Measurements from ENCODE around the gene MSH2. TPM values are rescaled to one million over a fixed set of nuclear protein-coding genes. Genes with fewer than 3 reads are reported as not detected.
"Not testable (repeated sequence)": the region's sequence is repeated elsewhere in the genome, so short reads cannot be mapped to it uniquely, and the experiment has no call there.

The MSH2 gene
- polyA plus RNA-seq, 4 donors = 4.0 to 30.2 (median 10.3) TPM

GRCh38 chr2:47438106-47438505 lies 35.1 kb downstream of the MSH2 start:
- Histone ChIP-seq H3K9me3 (ENCODE audit: control insufficient read depth in 2 of 2, insufficient read depth in 1 of 2, low read depth in 1 of 2, low read length in 1 of 2) (no peaks in the 10 kb centered on the region), H3K4me3 (ENCODE audit: low read depth in 1 of 3, low read length in 3 of 3) (no peak overlapping the region), H3K4me1 (ENCODE audit: control insufficient read depth in 3 of 3, insufficient read depth in 2 of 3, low read depth in 1 of 3, low read length in 2 of 3) (no peaks in the 10 kb centered on the region), H3K36me3 (ENCODE audit: control insufficient read depth in 3 of 3, insufficient read depth in 2 of 3, low read depth in 1 of 3, low read length in 3 of 3) (peaks cover 0 to 13% (median 1%) of the 10 kb centered on the region in 3 donors), H3K27me3 (ENCODE audit: control insufficient read depth in 3 of 3, insufficient read depth in 3 of 3, low read length in 3 of 3) (no peaks in the 10 kb centered on the region), H3K27ac (ENCODE audit: low read depth in 1 of 3, low read length in 2 of 3) (no peak overlapping the region)
- WGBS, 3 donors = 76 to 88% (median 81%) methylated on average over 3 of the region's 3 CpGs
- DNase-seq (no peak), FAIRE-seq (no peak)

GRCh38 chr2:47438783-47439182 lies 35.8 kb downstream of the MSH2 start:
- DNase-seq (no peak), FAIRE-seq (no peak)
- H3K27me3 ChIP-seq (ENCODE audit: control insufficient read depth in 3 of 3, insufficient read depth in 3 of 3, low read length in 3 of 3) = no peaks in the 10 kb centered on the region
- H3K4me1 ChIP-seq (ENCODE audit: control insufficient read depth in 3 of 3, insufficient read depth in 2 of 3, low read depth in 1 of 3, low read length in 2 of 3) = no peaks in the 10 kb centered on the region
- H3K27ac ChIP-seq (ENCODE audit: low read depth in 1 of 3, low read length in 2 of 3) = no peak overlapping the region
- H3K4me3 ChIP-seq (ENCODE audit: low read depth in 1 of 3, low read length in 3 of 3) = no peak overlapping the region
- 98 to 100% (median 98%) methylated on average over 2 of the region's 2 CpGs for WGBS, 3 donors
- no peaks in the 10 kb centered on the region for H3K9me3 ChIP-seq (ENCODE audit: control insufficient read depth in 2 of 2, insufficient read depth in 1 of 2, low read depth in 1 of 2, low read length in 1 of 2)
- peaks cover 0 to 13% (median 1%) of the 10 kb centered on the region in 3 donors for H3K36me3 ChIP-seq (ENCODE audit: control insufficient read depth in 3 of 3, insufficient read depth in 2 of 3, low read depth in 1 of 3, low read length in 3 of 3)

GRCh38 chr2:47451790-47452189 lies 48.8 kb downstream of the MSH2 start:
- Histone ChIP-seq H3K9me3 (ENCODE audit: control insufficient read depth in 2 of 2, insufficient read depth in 1 of 2, low read depth in 1 of 2, low read length in 1 of 2) (no peaks in the 10 kb centered on the region), H3K27me3 (ENCODE audit: control insufficient read depth in 3 of 3, insufficient read depth in 3 of 3, low read length in 3 of 3) (no peaks in the 10 kb centered on the region), H3K27ac (ENCODE audit: low read depth in 1 of 3, low read length in 2 of 3) (no peak overlapping the region), H3K4me3 (ENCODE audit: low read depth in 1 of 3, low read length in 3 of 3) (no peak overlapping the region), H3K4me1 (ENCODE audit: control insufficient read depth in 3 of 3, insufficient read depth in 2 of 3, low read depth in 1 of 3, low read length in 2 of 3) (no peaks in the 10 kb centered on the region), H3K36me3 (ENCODE audit: control insufficient read depth in 3 of 3, insufficient read depth in 2 of 3, low read depth in 1 of 3, low read length in 3 of 3) (peaks cover 0 to 15% (median 0%) of the 10 kb centered on the region in 3 donors)
- FAIRE-seq (no peak), DNase-seq (no peak)

GRCh38 chr2:47452761-47453160 lies 49.8 kb downstream of the MSH2 start:
- no peak overlapping the region for H3K27ac ChIP-seq (ENCODE audit: low read depth in 1 of 3, low read length in 2 of 3)
- no peaks in the 10 kb centered on the region for H3K4me1 ChIP-seq (ENCODE audit: control insufficient read depth in 3 of 3, insufficient read depth in 2 of 3, low read depth in 1 of 3, low read length in 2 of 3)
- WGBS, 3 donors = 92 to 98% (median 95%) methylated on average over 2 of the region's 2 CpGs
- no peaks in the 10 kb centered on the region for H3K27me3 ChIP-seq (ENCODE audit: control insufficient read depth in 3 of 3, insufficient read depth in 3 of 3, low read length in 3 of 3)
- peaks cover 0 to 15% (median 0%) of the 10 kb centered on the region in 3 donors for H3K36me3 ChIP-seq (ENCODE audit: control insufficient read depth in 3 of 3, insufficient read depth in 2 of 3, low read depth in 1 of 3, low read length in 3 of 3)
- no peak for DNase-seq
- H3K9me3 ChIP-seq (ENCODE audit: control insufficient read depth in 2 of 2, insufficient read depth in 1 of 2, low read depth in 1 of 2, low read length in 1 of 2) = no peaks in the 10 kb centered on the region
- H3K4me3 ChIP-seq (ENCODE audit: low read depth in 1 of 3, low read length in 3 of 3) = no peak overlapping the region
- no peak for FAIRE-seq

- not testable (repeated sequence) for DNase-seq; H3K4me1 ChIP-seq (ENCODE audit: control insufficient read depth in 3 of 3, insufficient read depth in 2 of 3, low read depth in 1 of 3, low read length in 2 of 3); H3K36me3 ChIP-seq (ENCODE audit: control insufficient read depth in 3 of 3, insufficient read depth in 2 of 3, low read depth in 1 of 3, low read length in 3 of 3); H3K4me3 ChIP-seq (ENCODE audit: low read depth in 1 of 3, low read length in 3 of 3); H3K27me3 ChIP-seq (ENCODE audit: control insufficient read depth in 3 of 3, insufficient read depth in 3 of 3, low read length in 3 of 3); H3K27ac ChIP-seq (ENCODE audit: low read depth in 1 of 3, low read length in 2 of 3); H3K9me3 ChIP-seq (ENCODE audit: control insufficient read depth in 2 of 2, insufficient read depth in 1 of 2, low read depth in 1 of 2, low read length in 1 of 2); FAIRE-seq
- 79 to 90% (median 89%) methylated on average over 5 of the region's 5 CpGs for WGBS, 3 donors
Observed at GRCh38 chr2:47454818-47455217, 51.9 kb downstream of the MSH2 start.

GRCh38 chr2:47455411-47455810 lies 52.5 kb downstream of the MSH2 start:
- Histone ChIP-seq H3K4me1 (ENCODE audit: control insufficient read depth in 3 of 3, insufficient read depth in 2 of 3, low read depth in 1 of 3, low read length in 2 of 3) (no peaks in the 10 kb centered on the region), H3K27ac (ENCODE audit: low read depth in 1 of 3, low read length in 2 of 3) (no peak overlapping the region), H3K9me3 (ENCODE audit: control insufficient read depth in 2 of 2, insufficient read depth in 1 of 2, low read depth in 1 of 2, low read length in 1 of 2) (no peaks in the 10 kb centered on the region), H3K4me3 (ENCODE audit: low read depth in 1 of 3, low read length in 3 of 3) (no peak overlapping the region), H3K27me3 (ENCODE audit: control insufficient read depth in 3 of 3, insufficient read depth in 3 of 3, low read length in 3 of 3) (no peaks in the 10 kb centered on the region), H3K36me3 (ENCODE audit: control insufficient read depth in 3 of 3, insufficient read depth in 2 of 3, low read depth in 1 of 3, low read length in 3 of 3) (peaks cover 0 to 8% (median 0%) of the 10 kb centered on the region in 3 donors)
- DNase-seq (no peak), FAIRE-seq (no peak)
- WGBS, 3 donors = 93 to 98% (median 97%) methylated on average over 3 of the region's 3 CpGs

- DNase-seq (no peak), FAIRE-seq (no peak)
- Histone ChIP-seq H3K27me3 (ENCODE audit: control insufficient read depth in 3 of 3, insufficient read depth in 3 of 3, low read length in 3 of 3) (no peaks in the 10 kb centered on the region), H3K27ac (ENCODE audit: low read depth in 1 of 3, low read length in 2 of 3) (no peak overlapping the region), H3K4me3 (ENCODE audit: low read depth in 1 of 3, low read length in 3 of 3) (no peak overlapping the region), H3K36me3 (ENCODE audit: control insufficient read depth in 3 of 3, insufficient read depth in 2 of 3, low read depth in 1 of 3, low read length in 3 of 3) (peaks cover 0 to 6% (median 0%) of the 10 kb centered on the region in 3 donors), H3K4me1 (ENCODE audit: control insufficient read depth in 3 of 3, insufficient read depth in 2 of 3, low read depth in 1 of 3, low read length in 2 of 3) (no peaks in the 10 kb centered on the region), H3K9me3 (ENCODE audit: control insufficient read depth in 2 of 2, insufficient read depth in 1 of 2, low read depth in 1 of 2, low read length in 1 of 2) (no peaks in the 10 kb centered on the region)
- WGBS, 3 donors = 97 to 98% (median 98%) methylated on average over 3 of the region's 3 CpGs
Observed at GRCh38 chr2:47456851-47457250, 53.9 kb downstream of the MSH2 start.

- 91 to 99% (median 96%) methylated on average over 5 of the region's 5 CpGs for WGBS, 3 donors
- no peak for FAIRE-seq
- no peaks in the 10 kb centered on the region for H3K9me3 ChIP-seq (ENCODE audit: control insufficient read depth in 2 of 2, insufficient read depth in 1 of 2, low read depth in 1 of 2, low read length in 1 of 2)
Observed at GRCh38 chr2:47457268-47457667, 54.3 kb downstream of the MSH2 start.

GRCh38 chr2:47459021-47459420 lies 56.1 kb downstream of the MSH2 start:
- no peaks in the 10 kb centered on the region for H3K9me3 ChIP-seq (ENCODE audit: control insufficient read depth in 2 of 2, insufficient read depth in 1 of 2, low read depth in 1 of 2, low read length in 1 of 2)
- no peaks in the 10 kb centered on the region for H3K27me3 ChIP-seq (ENCODE audit: control insufficient read depth in 3 of 3, insufficient read depth in 3 of 3, low read length in 3 of 3)
- no peak overlapping the region for H3K4me3 ChIP-seq (ENCODE audit: low read depth in 1 of 3, low read length in 3 of 3)
- no peak overlapping the region for H3K27ac ChIP-seq (ENCODE audit: low read depth in 1 of 3, low read length in 2 of 3)
- FAIRE-seq (no peak), DNase-seq (no peak)
- peaks cover 0 to 9% (median 0%) of the 10 kb centered on the region in 3 donors for H3K36me3 ChIP-seq (ENCODE audit: control insufficient read depth in 3 of 3, insufficient read depth in 2 of 3, low read depth in 1 of 3, low read length in 3 of 3)
- no peaks in the 10 kb centered on the region for H3K4me1 ChIP-seq (ENCODE audit: control insufficient read depth in 3 of 3, insufficient read depth in 2 of 3, low read depth in 1 of 3, low read length in 2 of 3)

More at GRCh38 chr2:47457268-47457667, 54.3 kb downstream of the MSH2 start:
- DNase-seq = no peak
- Histone ChIP-seq H3K27ac (ENCODE audit: low read depth in 1 of 3, low read length in 2 of 3) (no peak overlapping the region), H3K4me3 (ENCODE audit: low read depth in 1 of 3, low read length in 3 of 3) (no peak overlapping the region), H3K36me3 (ENCODE audit: control insufficient read depth in 3 of 3, insufficient read depth in 2 of 3, low read depth in 1 of 3, low read length in 3 of 3) (peaks cover 0 to 6% (median 0%) of the 10 kb centered on the region in 3 donors), H3K4me1 (ENCODE audit: control insufficient read depth in 3 of 3, insufficient read depth in 2 of 3, low read depth in 1 of 3, low read length in 2 of 3) (no peaks in the 10 kb centered on the region), H3K27me3 (ENCODE audit: control insufficient read depth in 3 of 3, insufficient read depth in 3 of 3, low read length in 3 of 3) (no peaks in the 10 kb centered on the region)
